GM21367 (cell line): ENCODE data around the gene BCAS1.

Experiments used
- ATAC-seq: cut with Tn5 transposase; IDR thresholded peaks from one replicate; pipeline ENCODE4 v1.9.1; 2021; ENCODE audit not compliant: unreplicated experiment

The BCAS1 gene

GRCh38 chr20:54056762-54057639, 13.4 kb downstream of the BCAS1 start:
- ATAC-seq: no peak

GRCh38 chr20:54054516-54054915, 15.9 kb downstream of the BCAS1 start:
- ATAC-seq: no peak

GRCh38 chr20:54051068-54051467, 19.3 kb downstream of the BCAS1 start:
- no peak for ATAC-seq

GRCh38 chr20:54048891-54049545, 21.4 kb downstream of the BCAS1 start:
- ATAC-seq: no peak

GRCh38 chr20:54048481-54048880, 21.9 kb downstream of the BCAS1 start:
- no peak for ATAC-seq

- ATAC-seq: no peak
These were observed 22.7 kb downstream of the BCAS1 start for GRCh38 chr20:54047720-54048119.

GRCh38 chr20:54047048-54047447, 23.3 kb downstream of the BCAS1 start:
- no peak for ATAC-seq

- ATAC-seq: no peak
These were observed 26.2 kb downstream of the BCAS1 start for GRCh38 chr20:54044156-54044555.

GRCh38 chr20:54043076-54043967, 27.1 kb downstream of the BCAS1 start:
- no peak for ATAC-seq

GRCh38 chr20:54042021-54042420, 28.4 kb downstream of the BCAS1 start:
- ATAC-seq: no peak

GRCh38 chr20:54041336-54041735, 29.1 kb downstream of the BCAS1 start:
- ATAC-seq: no peak

- ATAC-seq: no peak
These were observed 29.9 kb downstream of the BCAS1 start for GRCh38 chr20:54040531-54040930.

GRCh38 chr20:54038961-54039360, 31.4 kb downstream of the BCAS1 start:
- no peak for ATAC-seq

GRCh38 chr20:54037525-54037924, 32.9 kb downstream of the BCAS1 start:
- no peak for ATAC-seq

- no peak for ATAC-seq
These were observed 40.8 kb downstream of the BCAS1 start for GRCh38 chr20:54029643-54030042.

GRCh38 chr20:54029176-54029575, 41.2 kb downstream of the BCAS1 start:
- ATAC-seq: no peak

GRCh38 chr20:54028276-54029011, 42.0 kb downstream of the BCAS1 start:
- no peak for ATAC-seq

- ATAC-seq: no peak
These were observed 42.7 kb downstream of the BCAS1 start for GRCh38 chr20:54027704-54028103.

- ATAC-seq: no peak
These were observed 43.9 kb downstream of the BCAS1 start for GRCh38 chr20:54026295-54027064.

- no peak for ATAC-seq
These were observed 45.1 kb downstream of the BCAS1 start for GRCh38 chr20:54025251-54025771.
